Inferior parietal cortex (tissue), 1 donor: Measurements from ENCODE around the gene ABCC9.

Source experiments
- DNase-seq: peaks from one replicate; pipeline ENCODE4 v3.0.0-alpha.2; 2016; ENCODE audit errors: extremely low spot score

ABCC9 gene

GRCh38 chr12:21775133-21775820 is 165.9 kb downstream of the ABCC9 start:
- no peak for DNase-seq

- DNase-seq = no peak
Measured at GRCh38 chr12:21774358-21775132, 166.7 kb downstream of the ABCC9 start, which contains the start of gene KCNJ8. TSS of gene KCNJ8 (minus strand) at chr12:21774706. CDS start at chr12:21773616, 1,090 bp downstream.

- DNase-seq = no peak
Measured at GRCh38 chr12:21773806-21774205, 167.4 kb downstream of the ABCC9 start.

GRCh38 chr12:21773263-21773741 is 167.9 kb downstream of the ABCC9 start:
- DNase-seq = no peak

GRCh38 chr12:21771311-21771710 is 169.9 kb downstream of the ABCC9 start:
- no peak for DNase-seq

GRCh38 chr12:21769307-21769706 is 171.9 kb downstream of the ABCC9 start:
- no peak for DNase-seq

GRCh38 chr12:21766403-21766802 is 174.8 kb downstream of the ABCC9 start:
- no peak for DNase-seq

GRCh38 chr12:21764950-21765349 is 176.3 kb downstream of the ABCC9 start:
- DNase-seq = no peak

GRCh38 chr12:21764065-21764464 is 177.2 kb downstream of the ABCC9 start:
- DNase-seq = no peak

- DNase-seq = no peak
Measured at GRCh38 chr12:21763531-21763930, 177.7 kb downstream of the ABCC9 start.

- no peak for DNase-seq
Measured at GRCh38 chr12:21759737-21760136, 181.5 kb downstream of the ABCC9 start.

GRCh38 chr12:21757735-21758134 is 183.5 kb downstream of the ABCC9 start:
- no peak for DNase-seq

GRCh38 chr12:21756699-21757098 is 184.5 kb downstream of the ABCC9 start:
- DNase-seq = no peak

GRCh38 chr12:21751517-21751916 is 189.7 kb downstream of the ABCC9 start:
- DNase-seq = no peak
